Measurements from ENCODE around the gene CACNA1G.

- TF ChIP-seq, protein P1, sequence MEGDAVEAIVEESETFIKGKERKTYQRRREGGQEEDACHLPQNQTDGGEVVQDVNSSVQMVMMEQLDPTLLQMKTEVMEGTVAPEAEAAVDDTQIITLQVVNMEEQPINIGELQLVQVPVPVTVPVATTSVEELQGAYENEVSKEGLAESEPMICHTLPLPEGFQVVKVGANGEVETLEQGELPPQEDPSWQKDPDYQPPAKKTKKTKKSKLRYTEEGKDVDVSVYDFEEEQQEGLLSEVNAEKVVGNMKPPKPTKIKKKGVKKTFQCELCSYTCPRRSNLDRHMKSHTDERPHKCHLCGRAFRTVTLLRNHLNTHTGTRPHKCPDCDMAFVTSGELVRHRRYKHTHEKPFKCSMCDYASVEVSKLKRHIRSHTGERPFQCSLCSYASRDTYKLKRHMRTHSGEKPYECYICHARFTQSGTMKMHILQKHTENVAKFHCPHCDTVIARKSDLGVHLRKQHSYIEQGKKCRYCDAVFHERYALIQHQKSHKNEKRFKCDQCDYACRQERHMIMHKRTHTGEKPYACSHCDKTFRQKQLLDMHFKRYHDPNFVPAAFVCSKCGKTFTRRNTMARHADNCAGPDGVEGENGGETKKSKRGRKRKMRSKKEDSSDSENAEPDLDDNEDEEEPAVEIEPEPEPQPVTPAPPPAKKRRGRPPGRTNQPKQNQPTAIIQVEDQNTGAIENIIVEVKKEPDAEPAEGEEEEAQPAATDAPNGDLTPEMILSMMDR (IDR thresholded peaks at IDR 0.05; ENCODE audit: insufficient read depth, low read depth, low read length): no peak
- TF ChIP-seq EZH2 (IDR thresholded peaks at IDR 0.05; ENCODE audit: insufficient read depth, low read length): no peak
Observed at GRCh38 chr17:50524838-50525237, 35.7 kb upstream of the CACNA1G start.
